GM21360 (cell line): ENCODE data around the gene LZTR1.

ENCODE experiments used
- ATAC-seq: cut with Tn5 transposase; IDR thresholded peaks from one replicate; pipeline ENCODE4 v1.9.1; 2021; ENCODE audit warnings: mild to moderate bottlenecking, moderate library complexity; ENCODE audit not compliant: unreplicated experiment

The LZTR1 gene

GRCh38 chr22:20979243-20979809 is 2.8 kb upstream of the LZTR1 start:
- ATAC-seq: no peak

DNA sequence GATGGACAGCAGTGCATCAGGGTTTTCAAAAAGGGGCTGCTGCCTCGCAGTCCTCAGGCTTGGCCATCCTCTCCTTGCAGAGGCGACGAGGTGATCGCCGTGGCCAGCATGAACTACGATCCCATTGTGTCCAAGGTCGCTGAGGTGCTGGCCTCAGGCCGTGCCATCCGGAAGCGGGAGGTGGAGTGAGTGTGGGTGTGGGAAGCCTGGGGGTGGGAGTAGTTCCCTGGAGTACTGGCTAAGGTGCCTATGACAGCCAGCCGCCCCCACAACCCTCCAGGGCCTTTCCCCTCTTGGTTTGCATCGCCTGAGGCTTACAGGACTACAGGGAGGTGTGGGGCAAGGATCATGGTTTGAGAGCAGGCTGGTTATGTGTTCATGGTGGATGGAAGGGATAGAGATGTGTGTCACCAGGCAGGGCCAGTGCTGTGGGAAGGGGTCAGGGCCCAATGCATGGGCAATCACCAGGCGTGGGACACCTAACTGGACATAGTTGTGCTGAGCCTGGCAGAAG is 2.1 kb upstream of the LZTR1 start:
- no peak for ATAC-seq

DNA sequence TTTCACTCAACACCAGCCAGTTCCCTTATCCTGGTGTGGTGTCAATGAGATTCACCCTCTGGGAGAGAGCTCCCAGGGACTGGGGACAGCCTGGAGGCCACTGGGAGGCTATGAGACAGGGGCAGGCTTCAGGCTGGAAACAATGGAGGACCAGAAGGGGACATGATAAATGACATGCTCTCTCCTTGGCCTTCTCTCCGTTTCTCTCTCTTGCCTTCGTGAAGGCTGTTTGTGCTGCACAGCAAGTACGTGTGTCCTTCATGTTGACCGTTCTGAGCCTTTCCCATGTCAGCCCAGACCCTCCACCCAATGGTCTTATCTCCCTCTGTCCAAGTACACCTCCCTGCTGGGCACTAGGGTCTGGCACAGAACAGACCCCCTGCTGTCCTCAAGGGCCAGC is 1.6 kb upstream of the LZTR1 start:
- ATAC-seq: no peak

GRCh38 chr22:20980938-20981722 is 967 bp upstream of the LZTR1 start:
- no peak for ATAC-seq

GRCh38 chr22:20982563-20982882 is 426 bp downstream of the LZTR1 start:
- no peak for ATAC-seq

GRCh38 chr22:20983081-20983771 is 1.1 kb downstream of the LZTR1 start:
- ATAC-seq: no peak

GRCh38 chr22:20985720-20986119 is 3.6 kb downstream of the LZTR1 start:
- no peak for ATAC-seq

DNA sequence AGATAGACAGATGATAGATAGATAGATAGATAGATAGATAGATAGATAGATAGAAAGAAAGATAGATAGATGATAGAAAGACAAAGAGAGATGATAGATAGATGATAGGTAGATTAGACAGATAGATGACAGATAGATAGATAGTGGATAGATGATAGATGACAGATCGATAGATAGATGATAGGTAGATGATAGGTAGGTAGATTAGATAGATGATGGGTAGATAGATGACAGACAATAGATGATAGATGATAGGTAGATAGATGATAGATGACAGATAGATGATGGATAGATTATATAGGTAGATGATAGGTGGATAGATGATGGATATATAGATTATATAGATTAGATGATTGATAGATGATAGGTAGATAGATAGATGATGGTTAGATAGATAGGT is 4.3 kb downstream of the LZTR1 start:
- no peak for ATAC-seq

DNA sequence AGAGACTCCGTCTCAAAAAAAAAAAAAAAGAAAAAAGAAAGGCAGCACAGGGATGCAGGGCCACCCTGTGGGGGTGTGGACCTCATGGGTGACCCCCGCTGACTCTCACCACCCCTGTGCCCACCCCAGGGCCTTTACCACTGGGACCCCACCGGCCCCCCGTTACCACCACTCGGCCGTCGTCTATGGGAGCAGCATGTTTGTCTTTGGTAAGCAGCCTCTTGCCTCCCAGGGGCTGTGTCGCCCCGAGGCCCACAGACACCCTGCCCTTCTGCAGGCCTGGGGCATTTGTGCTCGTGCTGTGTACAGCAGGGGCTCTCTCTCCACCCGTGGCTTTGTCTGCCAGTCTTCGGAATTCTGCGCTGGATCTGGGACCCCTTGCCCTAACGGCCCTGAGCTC is 5.3 kb downstream of the LZTR1 start:
- ATAC-seq: no peak

GRCh38 chr22:20988573-20989322 is 6.7 kb downstream of the LZTR1 start:
- ATAC-seq: no peak

- ATAC-seq: no peak
Measured at GRCh38 chr22:20989323-20990138, 7.4 kb downstream of the LZTR1 start.

- no peak for ATAC-seq
Measured at GRCh38 chr22:20990184-20991180, 8.4 kb downstream of the LZTR1 start.

- ATAC-seq: no peak
Measured at GRCh38 chr22:20991252-20992055, 9.4 kb downstream of the LZTR1 start.

DNA sequence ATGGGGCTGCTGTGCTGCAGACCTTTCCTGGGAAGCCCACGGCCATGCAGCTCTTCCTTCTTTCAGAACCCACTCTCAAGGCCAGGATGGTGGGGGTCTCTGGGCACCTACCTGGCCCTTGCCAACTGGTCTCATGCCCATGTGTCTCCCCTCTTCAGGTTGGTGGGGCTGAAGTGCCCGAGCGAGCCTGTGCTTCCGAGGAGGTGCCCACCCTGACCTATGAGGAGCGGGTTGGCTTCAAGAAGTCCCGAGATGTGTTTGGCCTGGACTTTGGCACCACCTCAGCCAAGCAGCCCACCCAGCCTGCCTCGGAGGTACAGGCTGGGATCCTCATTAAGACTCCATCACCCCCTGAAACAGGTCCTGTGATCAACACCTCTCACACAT is 10.0 kb downstream of the LZTR1 start:
- ATAC-seq: no peak

GRCh38 chr22:20992456-20993303 is 10.6 kb downstream of the LZTR1 start:
- no peak for ATAC-seq

- no peak for ATAC-seq
Measured at GRCh38 chr22:20993304-20994127, 11.4 kb downstream of the LZTR1 start.
